ENCODE data around the gene DPPA2.
"Not testable (repeated sequence)": the region's sequence is repeated elsewhere in the genome, so short reads cannot be mapped to it uniquely, and the experiment has no call there.

The DPPA2 gene

GRCh38 chr3:109316162-109316730 lies at the start of gene DPPA2:
TSS of gene DPPA2 (minus strand) at chr3:109316517. CDS start at chr3:109314542, 1,975 bp downstream.
- no peak for DNase-seq

- DNase-seq = no peak
Measured at GRCh38 chr3:109364088-109364487, 47.8 kb upstream of the DPPA2 start.

- no peak for DNase-seq
Measured at GRCh38 chr3:109363634-109364033, 47.3 kb upstream of the DPPA2 start.

GRCh38 chr3:109362823-109363222 lies 46.5 kb upstream of the DPPA2 start:
- DNase-seq = no peak

GRCh38 chr3:109358809-109359208 lies 42.5 kb upstream of the DPPA2 start:
- not testable (repeated sequence) for DNase-seq

GRCh38 chr3:109356442-109357155 lies 40.3 kb upstream of the DPPA2 start:
- DNase-seq = no peak

- no peak for DNase-seq
Measured at GRCh38 chr3:109355625-109356441, 39.5 kb upstream of the DPPA2 start.

- DNase-seq = no peak
Measured at GRCh38 chr3:109353057-109353456, 36.7 kb upstream of the DPPA2 start.

GRCh38 chr3:109351231-109351630 lies 34.9 kb upstream of the DPPA2 start:
- DNase-seq = no peak

GRCh38 chr3:109346770-109347295 lies 30.5 kb upstream of the DPPA2 start:
- no peak for DNase-seq

GRCh38 chr3:109346099-109346498 lies 29.8 kb upstream of the DPPA2 start:
- DNase-seq = no peak

- DNase-seq = no peak
Measured at GRCh38 chr3:109339714-109340648, 23.7 kb upstream of the DPPA2 start.

- DNase-seq = no peak
Measured at GRCh38 chr3:109339197-109339596, 22.9 kb upstream of the DPPA2 start.

- DNase-seq = no peak
Measured at GRCh38 chr3:109338322-109338721, 22.0 kb upstream of the DPPA2 start.

- no peak for DNase-seq
Measured at GRCh38 chr3:109337393-109337792, 21.1 kb upstream of the DPPA2 start, which contains the start of gene DPPA4. TSS of gene DPPA4 (minus strand) at chr3:109337546. CDS start at chr3:109337517, 29 bp downstream.

GRCh38 chr3:109336291-109336861 lies 20.1 kb upstream of the DPPA2 start:
- DNase-seq = no peak

GRCh38 chr3:109334572-109334971 lies 18.3 kb upstream of the DPPA2 start:
- DNase-seq = no peak

GRCh38 chr3:109331692-109332091 lies 15.4 kb upstream of the DPPA2 start:
- no peak for DNase-seq

- no peak for DNase-seq
Measured at GRCh38 chr3:109330405-109330804, 14.1 kb upstream of the DPPA2 start.

GRCh38 chr3:109328202-109328601 lies 11.9 kb upstream of the DPPA2 start:
- DNase-seq = no peak

GRCh38 chr3:109325657-109326056 lies 9.3 kb upstream of the DPPA2 start:
- no peak for DNase-seq

All from hypothalamus (tissue), 51 donors.